ENCODE results near the gene PSMD11.

DNA sequence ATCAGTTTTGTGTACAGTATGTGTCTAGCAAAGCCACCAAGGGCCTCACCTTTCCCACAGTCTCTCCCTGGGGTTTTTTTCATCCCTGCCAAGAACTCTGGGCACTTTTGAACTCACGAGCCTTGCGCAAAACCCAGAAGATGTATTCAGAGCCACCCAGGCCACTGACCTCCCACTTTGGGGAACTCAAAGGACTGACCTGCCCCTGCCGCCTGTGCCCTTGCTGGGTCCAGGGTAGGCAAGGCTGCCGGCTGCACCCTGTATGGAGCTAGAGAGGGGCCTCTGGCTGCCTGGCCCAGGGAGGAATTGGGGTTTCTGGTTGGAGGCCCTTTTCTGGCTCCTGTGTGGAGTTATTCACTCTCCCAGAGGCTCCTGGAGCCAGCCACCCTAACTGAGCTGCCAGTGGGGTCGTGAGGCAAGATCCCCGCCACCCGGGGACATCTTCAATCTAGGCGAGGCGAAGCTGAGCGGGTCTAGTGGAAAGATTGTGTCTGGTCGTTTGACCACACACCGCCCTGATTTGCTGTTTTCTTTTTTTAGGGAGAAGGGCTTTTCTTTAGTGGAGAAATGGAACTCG lies 44.4 kb downstream of the PSMD11 start:
- TF ChIP-seq, protein P1, sequence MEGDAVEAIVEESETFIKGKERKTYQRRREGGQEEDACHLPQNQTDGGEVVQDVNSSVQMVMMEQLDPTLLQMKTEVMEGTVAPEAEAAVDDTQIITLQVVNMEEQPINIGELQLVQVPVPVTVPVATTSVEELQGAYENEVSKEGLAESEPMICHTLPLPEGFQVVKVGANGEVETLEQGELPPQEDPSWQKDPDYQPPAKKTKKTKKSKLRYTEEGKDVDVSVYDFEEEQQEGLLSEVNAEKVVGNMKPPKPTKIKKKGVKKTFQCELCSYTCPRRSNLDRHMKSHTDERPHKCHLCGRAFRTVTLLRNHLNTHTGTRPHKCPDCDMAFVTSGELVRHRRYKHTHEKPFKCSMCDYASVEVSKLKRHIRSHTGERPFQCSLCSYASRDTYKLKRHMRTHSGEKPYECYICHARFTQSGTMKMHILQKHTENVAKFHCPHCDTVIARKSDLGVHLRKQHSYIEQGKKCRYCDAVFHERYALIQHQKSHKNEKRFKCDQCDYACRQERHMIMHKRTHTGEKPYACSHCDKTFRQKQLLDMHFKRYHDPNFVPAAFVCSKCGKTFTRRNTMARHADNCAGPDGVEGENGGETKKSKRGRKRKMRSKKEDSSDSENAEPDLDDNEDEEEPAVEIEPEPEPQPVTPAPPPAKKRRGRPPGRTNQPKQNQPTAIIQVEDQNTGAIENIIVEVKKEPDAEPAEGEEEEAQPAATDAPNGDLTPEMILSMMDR (IDR thresholded peaks at IDR 0.05), result no peak
- TF ChIP-seq POLR2A (IDR thresholded peaks at IDR 0.05), result no peak

Data from adrenal gland (tissue), 5 donors.